HG02973 (cell line): ENCODE results near the gene UBR4.
"Not testable (repeated sequence)": the region's sequence is repeated elsewhere in the genome, so short reads cannot be mapped to it uniquely, and the experiment has no call there.

Experiments
- ATAC-seq: cut with Tn5 transposase; IDR thresholded peaks from one replicate; pipeline ENCODE4 v1.9.1; 2021; ENCODE audit warnings: moderate library complexity; ENCODE audit not compliant: unreplicated experiment

Gene UBR4

DNA sequence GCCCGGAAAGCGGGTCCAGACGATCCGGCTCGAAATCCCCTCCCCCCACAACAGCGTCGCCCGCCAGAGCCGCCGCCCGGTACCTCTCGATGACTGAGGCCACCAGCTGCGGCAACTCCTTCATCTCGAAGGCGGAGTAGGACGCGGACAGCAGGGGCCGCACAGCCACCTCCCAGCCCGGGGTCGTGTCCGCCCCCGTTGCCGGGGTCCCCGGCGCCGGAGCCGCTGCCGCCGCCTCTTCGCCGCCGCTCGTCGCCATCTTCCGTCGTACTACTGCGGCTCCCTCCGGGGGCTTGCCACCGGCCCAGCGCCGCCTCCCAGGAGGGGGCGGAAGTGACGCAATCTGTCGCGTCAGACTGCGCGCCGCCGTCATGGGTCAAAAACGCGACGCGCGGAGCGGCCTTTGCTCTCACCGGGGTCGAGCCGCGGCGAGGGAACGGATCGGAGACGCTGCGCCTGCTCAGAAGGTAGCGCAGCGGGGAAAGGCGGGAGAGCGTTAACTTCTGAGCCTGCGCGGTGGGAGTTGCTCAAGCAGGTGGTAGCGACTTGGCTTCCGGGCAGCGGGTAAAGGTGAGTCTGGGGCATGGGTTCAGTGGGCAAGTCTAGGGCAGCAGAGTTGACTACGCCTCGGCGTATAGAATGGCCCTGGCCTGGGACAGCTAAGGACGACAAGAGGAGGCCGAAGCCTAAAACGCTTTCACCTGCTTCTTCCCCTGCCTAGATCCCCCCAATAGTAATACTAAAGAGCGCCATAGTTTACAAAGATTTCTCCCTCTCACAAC, at the start of gene UBR4:
Gene UBR4 (minus strand): TSS at position 277 of the 782 bp plus-strand sequence. CDS start 18 bp downstream, at position 259.
- peak; percentile 72 for ATAC-seq

DNA sequence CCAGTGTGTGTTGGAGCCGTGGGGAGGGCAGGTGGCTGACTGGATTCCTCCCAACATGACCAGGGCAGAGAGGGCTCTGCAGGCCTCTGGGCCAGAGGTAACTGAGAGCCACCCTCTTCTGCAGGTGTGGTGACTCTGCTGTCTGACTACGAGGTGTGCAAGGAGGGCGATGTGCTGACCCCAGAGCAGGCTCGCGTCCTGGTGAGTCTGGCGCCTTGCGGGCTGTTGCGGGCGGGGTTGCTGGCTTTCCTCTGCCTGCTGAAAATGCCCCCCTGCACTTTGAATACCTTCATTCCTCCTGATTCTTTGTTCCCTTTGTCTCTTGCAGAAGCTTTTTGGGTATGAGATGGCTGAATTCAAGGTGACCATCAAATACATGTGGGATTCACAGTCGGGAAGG, 48.3 kb upstream of the UBR4 start:
- ATAC-seq, result no peak

- no peak for ATAC-seq
These were observed 47.3 kb upstream of the UBR4 start for GRCh38 chr1:19257178-19257914.

DNA sequence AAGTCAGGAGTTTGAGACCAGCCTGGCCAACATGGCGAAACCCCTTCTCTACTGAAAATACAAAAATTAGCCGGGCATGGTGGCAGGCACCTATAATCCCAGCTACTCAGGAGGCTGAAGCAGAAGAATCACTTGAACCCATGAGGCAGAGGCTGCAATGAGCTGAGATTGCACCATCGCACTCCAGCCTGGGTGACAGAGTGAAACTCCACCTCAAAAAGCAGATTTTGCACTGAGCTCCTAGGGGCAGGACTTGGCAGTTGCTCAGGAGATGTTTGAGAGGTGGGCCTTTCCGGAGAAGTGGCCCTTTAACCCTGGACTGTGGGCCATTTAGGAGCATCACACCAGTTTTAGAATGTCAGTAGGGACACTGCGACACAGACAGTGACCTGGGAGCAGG, 46.2 kb upstream of the UBR4 start:
- ATAC-seq, result not testable (repeated sequence)

GRCh38 chr1:19255288-19255687, 45.2 kb upstream of the UBR4 start:
- ATAC-seq, result no peak

DNA sequence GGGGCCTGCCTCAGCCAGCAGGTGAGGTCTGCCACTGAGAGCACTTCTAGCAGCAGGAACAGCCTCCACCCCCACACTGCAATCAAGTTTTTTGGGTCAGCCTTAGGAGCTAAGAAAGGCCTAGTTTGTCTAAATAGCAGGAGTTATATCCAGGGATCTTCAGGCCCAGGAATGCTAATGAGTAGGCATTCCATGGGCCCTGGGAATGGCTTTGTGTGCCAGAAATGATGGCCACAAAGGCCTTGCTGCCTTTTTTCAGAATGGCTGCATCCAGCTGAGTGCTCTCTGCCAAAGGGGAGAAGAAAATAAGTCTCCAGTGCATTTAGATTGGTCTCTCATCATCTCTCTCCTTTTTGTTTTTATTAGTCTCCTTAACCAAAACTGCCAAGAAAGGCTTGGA, 44.4 kb upstream of the UBR4 start:
- no peak for ATAC-seq

DNA sequence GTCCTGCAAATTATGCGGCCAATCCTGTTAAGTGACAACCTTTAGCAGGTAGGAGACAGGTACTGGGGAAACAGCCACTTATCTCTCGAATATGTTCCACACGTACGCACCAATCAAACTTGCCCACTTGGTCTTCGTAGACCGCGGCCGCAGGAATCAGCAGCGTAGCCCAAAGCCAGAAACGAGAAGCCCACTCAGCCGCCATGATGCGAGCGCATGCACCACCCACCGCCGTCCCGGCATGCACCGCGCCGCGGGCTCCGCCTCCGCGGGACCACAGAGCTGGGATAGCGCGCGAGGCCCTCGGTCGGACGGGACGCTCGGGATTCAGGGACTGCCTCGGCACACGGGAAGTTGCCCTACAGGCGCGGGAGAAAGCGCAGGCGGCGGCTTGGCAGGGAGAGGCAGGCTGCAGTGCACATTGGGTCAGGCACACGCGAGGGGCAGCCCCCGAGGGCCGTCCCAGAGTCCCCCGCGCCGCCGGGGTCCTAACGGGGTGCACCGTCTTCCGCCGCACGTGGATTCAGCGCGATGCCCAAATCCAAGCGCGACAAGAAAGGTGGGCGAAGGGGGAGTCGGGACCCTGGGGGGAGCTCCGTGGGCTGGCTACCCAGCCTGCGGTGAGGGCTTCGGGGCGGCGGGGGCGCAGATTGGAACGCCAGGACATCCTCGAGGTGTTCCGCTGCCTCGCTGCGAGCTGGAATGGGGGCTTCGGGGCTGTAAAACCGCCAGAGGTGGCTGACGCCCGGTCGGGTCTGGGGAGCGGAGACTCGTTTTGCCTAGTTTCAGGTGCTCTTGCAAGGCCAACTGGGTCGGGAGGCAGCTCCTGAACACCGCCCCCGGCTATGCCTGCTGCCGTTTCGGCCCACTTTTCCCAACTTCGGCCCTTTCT, 41.5 kb upstream of the UBR4 start, which contains the start of the genes EMC1 and MRTO4:
Gene EMC1 (minus strand): TSS at position 220 of the 892 bp plus-strand sequence. CDS start 15 bp downstream, at position 205.
Gene MRTO4 (plus strand): TSS at position 501 of the 892 bp plus-strand sequence. CDS start 31 bp downstream, at position 532.
- ATAC-seq, result peak; percentile 59

DNA sequence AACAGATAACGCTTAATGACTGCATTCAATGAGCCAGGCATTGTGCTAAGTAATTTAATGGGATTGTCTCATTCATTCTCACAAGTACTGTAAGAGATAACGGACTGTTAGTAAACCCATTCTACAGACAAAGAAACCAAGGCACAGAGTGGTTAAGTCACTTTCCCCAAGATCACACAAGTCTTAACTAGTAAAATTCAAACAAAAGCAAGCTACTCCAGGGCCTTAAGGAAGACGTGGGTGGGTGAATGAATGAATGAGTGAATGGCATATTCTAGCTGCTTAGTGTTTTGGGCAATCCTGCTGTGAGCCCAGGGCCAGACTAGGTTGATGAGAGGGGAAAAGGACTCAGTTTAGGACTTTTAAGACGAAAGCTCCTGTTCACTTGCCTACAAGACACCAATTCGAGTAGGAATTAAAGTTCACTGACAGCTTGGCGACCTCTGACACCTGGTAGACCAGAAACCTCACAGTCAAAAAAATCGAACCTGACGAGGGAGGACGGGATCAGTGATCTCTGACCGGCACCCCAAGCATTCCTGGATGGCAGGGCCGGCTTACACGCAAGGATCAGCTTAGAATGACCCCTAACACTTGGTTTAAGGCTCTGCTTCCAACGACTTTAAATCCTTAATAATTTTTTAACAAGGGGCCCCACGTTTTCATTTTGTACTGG, 40.7 kb upstream of the UBR4 start:
- ATAC-seq, result no peak

- ATAC-seq, result no peak
These were observed 30.8 kb upstream of the UBR4 start for GRCh38 chr1:19240673-19241538.

DNA sequence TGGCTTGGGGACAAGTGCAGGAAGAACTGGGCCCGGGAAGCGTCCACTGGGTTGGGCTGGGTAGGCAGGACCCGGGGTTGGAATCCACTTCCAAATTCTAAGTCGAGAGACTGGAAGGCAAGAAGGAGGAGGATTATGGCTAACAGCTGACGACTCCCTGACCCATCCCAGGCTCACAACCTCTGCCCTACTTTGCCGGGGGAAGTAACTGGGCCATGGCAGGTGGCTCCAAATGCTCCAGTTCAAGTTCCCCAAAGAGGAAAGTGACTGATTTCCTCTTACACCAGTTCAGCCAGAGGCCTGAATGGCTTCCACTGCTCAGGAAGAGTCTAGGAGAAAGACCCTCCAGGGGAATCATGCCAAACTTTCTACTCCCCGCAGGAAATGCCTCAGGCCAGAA, 29.8 kb upstream of the UBR4 start:
- no peak for ATAC-seq

GRCh38 chr1:19234224-19234623, 24.2 kb upstream of the UBR4 start:
- no peak for ATAC-seq

DNA sequence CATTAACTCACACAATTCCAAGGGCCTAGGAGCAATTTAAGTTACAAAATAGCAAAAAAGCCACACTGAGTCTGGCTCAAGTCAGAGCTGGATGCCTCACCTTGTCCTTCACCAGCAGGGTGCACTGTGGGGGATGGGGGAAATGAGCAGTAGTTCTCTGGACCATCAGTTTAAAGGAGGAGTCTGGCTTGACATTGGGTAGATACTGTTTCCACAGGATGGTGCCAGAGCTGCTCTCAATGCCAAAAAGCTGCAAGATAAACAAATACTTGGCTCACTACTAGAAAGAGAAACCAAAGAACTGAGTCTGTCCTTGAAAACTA, 22.4 kb upstream of the UBR4 start:
- no peak for ATAC-seq

DNA sequence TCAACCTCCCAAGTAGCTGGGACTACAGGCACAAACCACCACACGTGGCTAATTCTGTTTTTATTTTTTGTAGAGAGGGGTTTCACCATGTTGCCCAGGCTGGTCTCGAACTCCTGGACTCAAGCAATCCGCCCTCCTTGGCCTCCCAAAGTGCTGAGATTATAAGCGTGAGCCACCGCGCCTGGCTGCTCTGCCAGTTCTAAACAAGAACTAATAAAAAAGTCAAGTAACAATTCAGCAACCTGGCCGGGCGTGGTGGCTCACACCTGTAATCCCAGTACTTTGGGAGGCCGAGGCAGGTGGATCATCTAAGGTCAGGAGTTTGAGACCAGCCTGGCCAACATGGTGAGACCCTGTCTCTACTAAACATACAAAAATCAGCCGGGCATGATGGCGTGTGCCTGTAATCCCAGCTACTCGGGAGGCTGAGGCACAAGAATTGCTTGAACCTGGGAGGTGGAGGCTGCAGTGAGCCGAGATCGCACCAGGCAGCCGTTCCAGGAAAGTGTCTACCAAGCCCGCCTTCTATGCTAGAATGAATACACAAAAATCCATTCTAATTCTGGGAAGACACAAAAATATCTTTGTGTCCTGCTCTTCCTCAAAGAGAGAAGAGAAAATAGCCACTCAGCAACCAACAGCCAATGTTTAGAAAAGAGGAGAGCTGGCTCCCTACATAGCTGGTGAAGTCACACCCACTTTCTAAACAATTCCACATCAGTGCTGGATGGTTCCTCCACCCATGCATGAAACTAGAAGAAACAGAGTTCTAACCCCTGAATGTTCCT, 21.9 kb upstream of the UBR4 start:
- not testable (repeated sequence) for ATAC-seq

DNA sequence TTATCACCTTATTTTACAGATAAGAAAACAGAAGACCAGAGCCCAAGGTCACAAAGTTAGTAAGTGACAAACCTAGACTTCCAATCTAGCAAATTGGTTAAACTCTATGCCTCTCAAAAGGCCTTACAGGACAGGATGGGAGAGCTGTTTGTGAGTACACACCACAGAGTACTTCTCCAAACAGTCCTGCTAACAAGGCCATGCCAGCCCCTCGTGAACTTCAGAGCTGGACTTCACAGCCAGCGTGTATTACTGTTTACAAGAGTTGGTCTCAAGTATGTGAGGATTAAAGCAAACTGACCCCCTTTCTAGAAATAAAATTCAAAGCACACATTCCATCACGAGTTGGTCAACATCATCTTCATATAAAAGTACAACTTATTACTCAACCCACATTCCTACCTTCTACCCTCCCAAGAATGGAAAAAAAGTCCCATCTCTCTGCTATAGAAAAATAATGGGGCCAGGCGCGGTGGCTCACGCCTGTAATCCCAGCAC, 19.8 kb upstream of the UBR4 start:
- no peak for ATAC-seq

- no peak for ATAC-seq
These were observed 19.2 kb upstream of the UBR4 start for GRCh38 chr1:19229229-19229628.

DNA sequence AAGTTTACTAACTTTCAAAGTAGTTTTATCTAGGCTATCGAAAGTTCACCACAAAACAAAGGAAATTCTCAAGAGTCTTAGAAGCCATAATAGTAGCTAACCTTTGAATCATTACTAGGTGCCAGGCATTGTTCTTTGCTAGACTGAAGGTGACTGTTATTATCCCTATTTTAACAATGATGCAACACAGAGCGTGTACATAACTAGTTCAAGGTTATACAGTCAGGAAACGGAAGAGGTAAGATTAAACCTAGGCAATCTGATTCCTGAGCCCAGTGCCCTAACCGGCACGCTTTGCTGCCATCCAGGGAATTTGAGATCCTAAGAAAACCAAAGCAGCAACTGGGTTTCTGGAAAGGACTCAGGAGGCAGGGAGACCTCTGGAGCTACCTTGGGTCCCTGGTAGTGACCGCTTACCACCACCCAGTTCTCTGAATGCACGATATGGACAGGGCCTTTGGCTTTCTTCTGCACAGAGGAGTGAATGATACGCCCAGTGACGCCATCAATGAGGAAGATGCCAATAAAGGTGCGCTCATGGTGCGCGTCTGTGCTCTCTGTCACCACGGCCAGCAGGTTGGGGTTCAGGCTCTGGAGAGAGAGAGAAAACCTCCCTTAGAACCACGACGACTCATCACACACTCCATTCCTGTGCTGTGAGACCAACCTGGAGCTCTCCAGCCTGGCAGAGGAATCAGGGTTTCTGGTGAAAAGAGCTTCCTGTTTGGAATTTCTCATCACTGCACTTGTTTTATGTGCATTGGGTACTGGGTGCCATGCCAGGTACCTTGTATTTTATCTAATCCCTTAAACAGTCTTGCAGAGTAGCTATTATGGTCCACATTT, 13.1 kb upstream of the UBR4 start:
- ATAC-seq, result no peak

GRCh38 chr1:19222573-19222972, 12.5 kb upstream of the UBR4 start:
- no peak for ATAC-seq

DNA sequence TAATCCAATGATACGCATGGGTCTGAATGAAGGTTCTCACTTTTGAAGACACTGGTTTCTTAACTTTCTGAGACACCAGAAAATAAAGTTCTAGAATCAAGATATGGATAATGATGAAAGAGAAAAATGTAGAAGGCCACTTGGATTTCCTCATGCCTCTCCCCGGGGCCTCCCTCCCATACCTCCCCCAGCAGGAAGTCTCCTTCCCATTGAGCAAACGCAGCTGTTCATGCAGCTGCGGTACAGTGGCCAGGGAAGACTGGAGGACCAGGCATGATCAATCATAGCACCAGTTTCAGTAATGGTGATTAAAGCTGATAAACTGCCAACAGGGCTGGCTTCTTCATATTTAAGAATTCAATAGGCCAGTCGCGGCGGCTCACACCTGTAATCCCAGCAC, 10.9 kb upstream of the UBR4 start:
- ATAC-seq, result no peak
